HG03575 (cell line): ENCODE results near the gene GRIN2A.

ENCODE experiments used
- ATAC-seq: cut with Tn5 transposase; IDR thresholded peaks from one replicate; pipeline ENCODE4 v1.9.1; 2021; ENCODE audit not compliant: unreplicated experiment, insufficient number of reproducible peaks, low FRiP score; ENCODE audit errors: extremely low read depth

The GRIN2A gene

GRCh38 chr16:10103118-10103517, 79.1 kb downstream of the GRIN2A start:
- no peak for ATAC-seq

- ATAC-seq = no peak
Measured at GRCh38 chr16:10100829-10101228, 81.4 kb downstream of the GRIN2A start.

GRCh38 chr16:10098991-10099390, 83.2 kb downstream of the GRIN2A start:
- ATAC-seq = no peak

GRCh38 chr16:10097271-10097670, 85.0 kb downstream of the GRIN2A start:
- no peak for ATAC-seq

- ATAC-seq = no peak
Measured at GRCh38 chr16:10093576-10093975, 88.7 kb downstream of the GRIN2A start.

- ATAC-seq = no peak
Measured at GRCh38 chr16:10090816-10091215, 91.4 kb downstream of the GRIN2A start.

- no peak for ATAC-seq
Measured at GRCh38 chr16:10088380-10088793, 93.8 kb downstream of the GRIN2A start.

GRCh38 chr16:10087151-10087550, 95.1 kb downstream of the GRIN2A start:
- ATAC-seq = no peak

DNA sequence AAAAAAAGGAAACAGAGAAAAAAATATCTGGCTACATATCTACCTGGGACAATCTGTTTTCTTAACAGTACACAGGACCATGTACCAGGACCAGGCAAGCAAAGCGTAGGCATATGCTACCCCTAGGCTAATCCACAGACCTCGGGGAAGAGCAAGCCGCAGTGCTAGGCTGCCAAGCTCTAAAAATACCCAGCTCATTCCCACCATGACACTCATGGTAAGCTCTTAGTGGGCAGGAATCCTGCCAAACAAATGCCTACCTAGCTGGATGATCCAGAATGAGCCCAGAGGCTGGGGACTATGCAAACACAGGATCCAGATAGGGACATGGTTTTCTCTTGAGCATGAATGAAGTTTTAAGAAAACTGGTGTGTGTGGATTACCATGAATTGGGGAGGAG, 95.6 kb downstream of the GRIN2A start:
- ATAC-seq = no peak

DNA sequence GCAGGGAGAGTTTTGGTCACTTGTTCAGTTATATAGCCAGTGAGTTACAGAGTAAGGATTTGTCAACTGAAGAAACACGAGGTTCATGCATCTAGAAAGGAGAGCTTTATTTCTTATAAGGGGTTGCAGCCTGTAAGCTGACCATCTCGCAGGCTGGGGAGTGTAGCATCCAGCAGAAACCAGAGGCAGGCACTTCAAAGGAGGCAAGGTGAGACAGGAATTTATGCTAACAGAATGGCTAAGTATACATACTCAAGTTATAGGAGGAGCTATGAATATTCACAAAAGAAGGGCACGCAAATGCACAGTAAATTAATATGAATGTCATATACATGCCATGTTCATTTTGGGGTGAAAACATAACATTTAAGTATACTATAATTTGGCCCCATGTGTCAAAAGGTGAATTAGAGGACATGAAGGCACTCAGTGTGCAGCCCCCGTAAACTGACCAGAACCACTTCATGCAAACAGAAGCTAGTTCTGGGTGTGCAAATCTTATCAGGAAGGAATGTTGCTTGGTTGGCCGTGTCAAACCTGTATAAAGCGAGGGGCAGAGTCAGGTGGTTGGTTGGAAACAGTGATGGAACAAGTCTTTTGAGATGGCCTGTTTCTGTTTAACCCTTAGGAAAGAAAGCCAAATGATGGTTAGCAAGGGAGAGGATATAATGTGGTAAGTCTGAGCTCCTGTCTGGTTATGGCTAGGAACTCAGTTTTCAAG, 97.0 kb downstream of the GRIN2A start:
- no peak for ATAC-seq

- no peak for ATAC-seq
Measured at GRCh38 chr16:10083301-10083700, 98.9 kb downstream of the GRIN2A start.

GRCh38 chr16:10081201-10081940, 100.9 kb downstream of the GRIN2A start:
- no peak for ATAC-seq

GRCh38 chr16:10080051-10080772, 102.0 kb downstream of the GRIN2A start:
- ATAC-seq = no peak

DNA sequence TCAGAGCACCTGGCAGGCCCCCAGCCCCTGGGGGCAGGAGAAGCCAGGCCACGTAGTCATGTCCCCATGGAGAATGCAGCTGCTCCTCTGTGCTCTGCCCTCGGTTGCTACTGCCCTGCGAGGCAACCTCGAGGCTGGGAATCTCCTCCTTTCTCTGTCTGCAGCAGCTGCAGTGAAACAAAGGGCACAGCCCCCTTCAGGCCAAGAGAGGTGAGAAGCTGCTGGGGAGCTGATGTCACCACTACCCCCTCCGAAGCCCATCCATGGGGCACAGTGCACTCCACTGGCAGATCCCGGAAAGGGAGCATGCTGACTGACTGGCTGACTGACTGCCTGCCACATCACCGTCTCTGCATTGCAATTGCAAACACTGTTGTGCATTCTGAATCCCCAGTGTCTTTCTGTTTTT, 103.7 kb downstream of the GRIN2A start:
- ATAC-seq = no peak

DNA sequence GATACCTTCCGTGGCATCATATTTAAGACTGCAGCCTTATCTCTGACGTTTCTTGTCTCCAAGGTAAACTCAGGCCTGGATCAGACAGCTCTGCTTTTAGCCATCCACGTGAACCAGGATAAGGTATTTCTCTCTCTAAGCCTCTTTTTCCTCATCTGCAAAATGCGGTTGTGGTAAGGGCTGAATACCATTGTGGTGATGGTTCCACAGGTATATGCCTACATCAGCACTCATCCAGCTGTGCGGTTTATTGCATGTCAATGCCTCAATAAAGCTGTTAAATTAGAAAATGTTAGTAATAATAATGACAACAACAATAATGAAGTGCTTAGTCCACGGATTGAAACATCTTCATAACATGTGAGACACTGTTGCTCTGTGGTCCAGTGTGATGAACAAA, 104.4 kb downstream of the GRIN2A start:
- ATAC-seq = no peak

GRCh38 chr16:10076037-10076436, 106.2 kb downstream of the GRIN2A start:
- ATAC-seq = no peak

DNA sequence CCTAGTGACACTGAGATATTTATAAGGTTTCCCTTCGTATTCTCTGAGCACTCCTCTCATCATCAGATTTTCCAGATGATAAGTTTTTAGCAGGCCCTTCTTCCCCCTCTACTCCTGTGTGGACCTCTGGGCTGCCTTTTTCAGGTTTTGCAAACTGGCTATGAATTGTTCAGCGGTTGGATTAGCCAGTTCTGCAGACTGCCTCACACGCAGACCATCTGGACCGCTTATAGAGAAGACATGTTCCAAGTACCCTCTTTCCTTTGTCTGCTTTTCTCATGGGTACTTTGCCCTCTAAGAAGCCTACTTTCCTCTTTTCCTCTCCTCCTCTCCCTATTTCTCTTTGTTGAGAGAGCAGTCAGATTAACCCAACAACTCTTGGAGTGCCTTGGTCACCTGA, 111.6 kb downstream of the GRIN2A start:
- no peak for ATAC-seq

GRCh38 chr16:10069374-10069773, 112.9 kb downstream of the GRIN2A start:
- ATAC-seq = no peak

- ATAC-seq = no peak
Measured at GRCh38 chr16:10067835-10068234, 114.4 kb downstream of the GRIN2A start.

DNA sequence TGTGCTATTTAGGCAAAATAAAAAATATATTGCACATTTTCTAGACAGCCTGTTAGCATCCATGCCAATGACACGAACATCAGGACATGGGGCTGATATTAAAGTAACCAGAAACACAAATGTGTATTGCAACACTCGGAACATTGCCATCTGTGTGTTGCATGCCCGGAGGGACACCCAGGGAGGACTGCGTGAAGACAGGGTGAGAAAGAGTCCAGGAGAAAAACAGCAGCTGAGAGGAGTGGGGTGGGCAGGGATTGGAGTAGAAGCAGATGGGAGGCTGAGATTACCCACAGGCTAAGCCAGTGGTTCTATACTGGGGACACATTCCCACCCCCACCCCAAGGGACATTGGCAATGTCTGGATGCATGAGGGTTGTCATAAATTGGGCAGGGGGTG, 114.8 kb downstream of the GRIN2A start:
- no peak for ATAC-seq
